Breast epithelium (tissue), 3 donors: ENCODE measurements around the gene SDCCAG8.

Experiments
- CTCF ChIP-seq, 3 donors: fragments of 450-650 bp; IDR thresholded peaks; one replicate each; pipeline ENCODE4 v1.5.1; 2016 to 2017; ENCODE audit warnings: antibody characterized with exemption in 3 of 3, mild to moderate bottlenecking in 3 of 3, moderate library complexity in 3 of 3
- POLR2A ChIP-seq: fragments of 450-650 bp; IDR thresholded peaks from one replicate; pipeline ENCODE4 v1.6.1; 2016; ENCODE audit warnings: antibody characterized with exemption, mild to moderate bottlenecking, moderate library complexity
- POLR2AphosphoS5 ChIP-seq, 3 donors: sonication (generic); formaldehyde crosslinking; IDR thresholded peaks; one replicate each; pipeline ENCODE4 v1.6.1; 2017; ENCODE audit warnings: antibody characterized with exemption in 3 of 3

GRCh38 chr1:243213045-243213787 is 42.6 kb upstream of the SDCCAG8 start:
- no peak for TF ChIP-seq POLR2A
- TF ChIP-seq CTCF (IDR thresholded peaks at IDR 0.05) = no peak
- TF ChIP-seq POLR2AphosphoS5 (IDR thresholded peaks at IDR 0.05) = peak in 1 of 3 donors; percentile 16
